Measurements from ENCODE around the gene NR2C1. TPM values are rescaled to one million over a fixed set of nuclear protein-coding genes. Genes with fewer than 3 reads are reported as not detected.
"Not testable (repeated sequence)": the region's sequence is repeated elsewhere in the genome, so short reads cannot be mapped to it uniquely, and the experiment has no call there.

NR2C1 gene
- total and polyA plus RNA-seq, 5 donors = 24.1 to 44.5 (median 35.7) TPM

DNA sequence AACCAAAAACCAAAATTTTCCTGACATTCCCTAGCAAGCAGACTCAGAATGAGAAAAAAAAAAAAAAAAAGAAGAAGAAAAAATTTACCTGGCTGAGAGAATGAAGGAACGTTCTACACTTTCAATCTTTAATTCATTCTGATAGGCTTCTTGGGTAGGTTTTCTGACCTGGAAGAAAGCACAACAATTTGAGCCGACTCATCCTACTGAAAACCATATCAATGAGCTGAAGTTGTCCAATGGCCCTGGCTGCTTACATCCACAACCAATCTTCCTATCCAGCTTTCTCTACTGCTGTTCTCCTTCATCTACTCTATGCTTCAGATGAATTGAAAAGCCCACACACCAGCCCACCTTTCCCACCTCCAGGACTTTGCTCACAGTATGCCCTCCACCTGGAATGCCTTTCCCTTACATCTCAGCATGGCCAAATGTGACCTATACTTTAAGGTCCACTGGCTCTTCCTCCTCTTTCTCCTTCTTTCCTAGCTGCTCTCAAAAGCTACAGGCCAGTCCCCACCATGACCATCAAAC lies 31.6 kb upstream of the NR2C1 start:
- Histone ChIP-seq H3K4me1 (ENCODE audit: control insufficient read depth, insufficient read depth, low read length) (no peaks in the 10 kb centered on the region), H3K27ac (ENCODE audit: low read length) (no peak overlapping the region), H3K9me3 (ENCODE audit: control insufficient read depth, low read length) (no peaks in the 10 kb centered on the region), H3K27me3 (ENCODE audit: control insufficient read depth, insufficient read depth) (no peaks in the 10 kb centered on the region), H3K4me3 (ENCODE audit: low read length) (no peak overlapping the region)
- WGBS = 98% methylated on average over 2 of the region's 2 CpGs
- intact Hi-C loops (cut with DNase I) = no loop called here
- ATAC-seq (no peak), DNase-seq (no peak)

DNA sequence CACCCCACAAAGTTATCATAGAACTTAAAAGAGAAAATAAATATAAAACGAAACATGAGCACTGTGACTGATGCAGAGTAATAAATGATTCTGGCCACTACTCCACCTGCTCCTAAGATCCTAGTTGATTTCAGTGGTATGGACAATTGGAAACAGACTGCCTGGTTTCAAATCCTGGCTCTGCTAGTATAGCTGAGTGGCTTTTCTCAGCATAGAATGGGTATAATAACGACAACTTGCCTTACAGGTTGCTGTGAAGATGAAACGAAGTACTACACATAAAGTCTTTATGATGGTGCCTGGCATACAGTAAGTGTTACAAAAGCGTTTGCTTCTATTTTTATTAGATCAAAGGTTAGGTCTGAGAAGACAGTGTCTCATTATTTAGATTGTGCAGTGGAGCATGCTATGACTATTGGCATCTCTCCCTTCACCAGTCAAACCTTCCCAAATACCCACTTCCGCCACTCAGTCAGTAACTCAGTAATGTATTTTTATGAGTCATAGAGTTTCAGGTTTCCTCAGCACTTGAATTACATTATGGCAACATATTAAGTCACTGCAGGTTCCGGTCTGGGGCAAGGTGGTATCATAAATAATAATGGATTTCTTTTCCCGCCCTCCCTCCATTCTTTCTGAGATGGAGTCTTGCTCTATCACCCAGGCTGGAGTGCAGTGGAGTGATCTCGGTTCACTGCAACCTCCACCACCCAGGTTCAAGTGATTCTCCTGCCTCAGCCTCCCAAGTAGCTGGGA lies 29.7 kb upstream of the NR2C1 start:
- H3K27ac ChIP-seq (ENCODE audit: low read length) = peak overlapping the region; percentile 37
- DNase-seq = no peak
- peak in 1 of 2 donors; percentile 38 for ATAC-seq
- H3K27me3 ChIP-seq (ENCODE audit: control insufficient read depth, insufficient read depth) = no peaks in the 10 kb centered on the region
- WGBS = 76% methylated on average over 8 of the region's 8 CpGs
- no peaks in the 10 kb centered on the region for H3K4me1 ChIP-seq (ENCODE audit: control insufficient read depth, insufficient read depth, low read length)
- H3K9me3 ChIP-seq (ENCODE audit: control insufficient read depth, low read length) = no peaks in the 10 kb centered on the region
- intact Hi-C loops (cut with DNase I) = no loop called here
- no peak overlapping the region for H3K4me3 ChIP-seq (ENCODE audit: low read length)

DNA sequence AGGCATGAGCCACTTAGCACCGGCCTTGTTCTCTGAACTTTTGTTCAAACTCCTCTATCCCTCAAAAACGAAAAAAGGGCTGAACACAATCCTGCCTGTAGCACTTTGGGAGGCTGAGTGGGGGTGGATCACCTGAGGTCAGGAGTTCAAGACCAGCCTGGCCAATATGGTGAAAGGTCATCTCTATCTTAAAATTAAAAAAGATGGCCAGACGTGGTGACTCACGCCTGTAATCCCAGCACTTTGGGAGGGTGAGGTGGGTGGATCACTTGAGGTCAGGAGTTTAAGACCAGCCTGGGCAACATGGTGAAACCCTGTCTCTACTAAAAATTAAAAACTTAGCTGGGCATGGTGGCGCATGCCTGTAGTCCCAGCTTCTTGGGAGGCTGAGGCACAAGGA lies 28.5 kb upstream of the NR2C1 start:
- 88% methylated on average over 5 of the region's 5 CpGs for WGBS
- intact Hi-C loops (cut with DNase I); H3K9me3 ChIP-seq (ENCODE audit: control insufficient read depth, low read length); H3K27me3 ChIP-seq (ENCODE audit: control insufficient read depth, insufficient read depth); H3K4me1 ChIP-seq (ENCODE audit: control insufficient read depth, insufficient read depth, low read length); H3K27ac ChIP-seq (ENCODE audit: low read length); ATAC-seq; DNase-seq; H3K4me3 ChIP-seq (ENCODE audit: low read length): not testable (repeated sequence)

DNA sequence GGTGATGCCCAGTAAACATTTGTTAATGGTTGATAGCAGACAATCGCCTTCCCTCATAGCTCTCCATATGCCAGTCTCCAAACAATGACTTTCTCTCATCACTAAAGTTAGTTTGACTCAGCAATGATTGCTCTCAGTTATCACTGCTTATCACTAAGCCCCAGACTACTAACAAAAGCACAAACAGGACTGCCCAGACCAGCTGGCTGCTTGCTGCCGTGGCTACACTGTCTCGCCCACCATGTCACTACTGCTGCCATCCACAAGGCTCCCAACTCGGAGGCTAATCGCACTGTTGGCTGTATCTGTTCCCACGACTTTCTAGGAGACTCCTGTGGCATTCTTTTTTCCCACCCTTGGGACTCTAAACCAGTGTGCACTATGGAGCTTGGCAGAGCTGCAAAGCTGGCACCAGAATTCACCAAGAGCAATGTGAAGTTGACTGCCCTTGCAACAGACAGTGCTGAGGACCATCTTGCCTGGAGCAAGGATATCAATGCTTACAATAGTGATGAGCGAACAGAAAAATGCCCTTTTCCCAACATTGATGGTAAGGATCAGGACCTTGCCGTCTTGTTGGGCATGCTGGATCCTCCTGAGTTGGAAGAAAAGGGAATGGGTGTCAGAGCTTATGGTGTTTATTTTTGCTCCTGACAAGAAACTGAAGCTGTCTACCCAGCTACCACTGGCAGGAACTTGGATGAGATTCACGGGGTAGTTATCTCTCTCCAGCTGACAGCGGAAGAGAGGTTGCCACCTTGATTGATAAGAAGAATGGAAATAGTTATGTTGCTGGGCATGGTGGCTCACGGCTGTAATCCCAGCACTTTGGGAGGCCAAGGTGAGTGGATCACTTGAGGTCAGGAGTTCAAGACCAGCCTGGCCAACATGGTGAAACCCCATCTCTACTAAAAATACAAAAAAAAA lies 27.1 kb upstream of the NR2C1 start:
- WGBS = 53% methylated on average over 11 of the region's 11 CpGs
- DNase-seq = no peak
- Histone ChIP-seq H3K4me1 (ENCODE audit: control insufficient read depth, insufficient read depth, low read length) (no peaks in the 10 kb centered on the region), H3K4me3 (ENCODE audit: low read length) (no peak overlapping the region), H3K27me3 (ENCODE audit: control insufficient read depth, insufficient read depth) (no peaks in the 10 kb centered on the region), H3K9me3 (ENCODE audit: control insufficient read depth, low read length) (no peaks in the 10 kb centered on the region), H3K27ac (ENCODE audit: low read length) (peak overlapping the region; percentile 16)
- intact Hi-C loops (cut with DNase I) = no loop called here
- peak; percentile 62 to 69 for ATAC-seq

GRCh38 chr12:95099270-95099790 lies 25.9 kb upstream of the NR2C1 start:
- H3K9me3 ChIP-seq (ENCODE audit: control insufficient read depth, low read length) = no peaks in the 10 kb centered on the region
- no peak for DNase-seq
- H3K4me1 ChIP-seq (ENCODE audit: control insufficient read depth, insufficient read depth, low read length) = no peaks in the 10 kb centered on the region
- ATAC-seq = no peak
- no peaks in the 10 kb centered on the region for H3K27me3 ChIP-seq (ENCODE audit: control insufficient read depth, insufficient read depth)
- H3K4me3 ChIP-seq (ENCODE audit: low read length) = no peak overlapping the region
- H3K27ac ChIP-seq (ENCODE audit: low read length) = no peak overlapping the region
- WGBS = 95% methylated on average over 4 of the region's 4 CpGs
- intact Hi-C loops (cut with DNase I) = no loop called here

DNA sequence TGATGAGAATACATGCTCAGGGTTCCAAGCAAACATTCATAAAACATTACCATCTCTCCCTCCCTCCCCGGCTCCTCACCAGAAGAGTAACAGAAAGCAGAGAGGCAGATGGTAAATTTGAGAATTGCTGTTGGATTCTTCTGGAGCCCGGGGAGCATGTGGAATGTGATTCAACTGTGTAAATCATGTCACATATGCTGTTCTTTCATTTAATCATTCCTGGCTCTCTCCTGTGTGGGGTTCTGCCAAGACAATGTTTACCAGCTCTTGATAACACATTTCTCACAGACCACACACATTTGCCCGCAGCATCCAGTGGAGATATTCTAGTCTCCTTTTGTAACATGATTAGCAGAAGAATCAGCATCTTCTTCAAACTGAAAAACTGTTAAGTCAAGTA lies 23.4 kb upstream of the NR2C1 start:
- peak; percentile 42 to 55 for ATAC-seq
- Histone ChIP-seq H3K4me3 (ENCODE audit: low read length) (no peak overlapping the region), H3K9me3 (ENCODE audit: control insufficient read depth, low read length) (no peaks in the 10 kb centered on the region), H3K4me1 (ENCODE audit: control insufficient read depth, insufficient read depth, low read length) (no peaks in the 10 kb centered on the region), H3K27ac (ENCODE audit: low read length) (peak overlapping the region; percentile 84), H3K27me3 (ENCODE audit: control insufficient read depth, insufficient read depth) (no peaks in the 10 kb centered on the region)
- intact Hi-C loops (cut with DNase I) = no loop called here
- WGBS = 35% methylated on average over 3 of the region's 3 CpGs
- DNase-seq = no peak

DNA sequence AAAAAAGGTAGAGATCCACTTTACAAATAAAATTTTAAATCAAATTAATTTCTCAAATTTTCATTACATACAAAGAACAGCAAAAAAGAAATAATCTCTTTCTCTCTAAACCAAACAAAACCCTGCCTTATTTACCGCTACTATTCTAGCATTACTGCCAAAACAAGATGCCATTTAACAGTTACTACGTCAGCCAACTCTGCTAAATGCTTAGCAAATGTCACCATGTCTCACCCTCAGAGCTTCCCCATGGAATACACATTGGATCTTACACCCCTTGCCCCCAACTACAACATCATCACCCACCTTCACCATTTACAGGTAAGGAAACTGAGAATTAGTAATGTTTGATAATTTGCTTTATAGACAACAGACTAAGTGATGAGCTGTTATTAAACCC lies 23.0 kb upstream of the NR2C1 start:
- DNase-seq (no peak), ATAC-seq (peak; percentile 4 to 40)
- Histone ChIP-seq H3K4me1 (ENCODE audit: control insufficient read depth, insufficient read depth, low read length) (no peaks in the 10 kb centered on the region), H3K9me3 (ENCODE audit: control insufficient read depth, low read length) (no peaks in the 10 kb centered on the region), H3K27ac (ENCODE audit: low read length) (peak overlapping the region; percentile 84), H3K27me3 (ENCODE audit: control insufficient read depth, insufficient read depth) (no peaks in the 10 kb centered on the region), H3K4me3 (ENCODE audit: low read length) (no peak overlapping the region)
- WGBS = 48% methylated on average over 2 of the region's 2 CpGs
- intact Hi-C loops (cut with DNase I) = no loop called here

GRCh38 chr12:95095866-95096265 lies 22.4 kb upstream of the NR2C1 start:
- DNase-seq; intact Hi-C loops (cut with DNase I): not testable (repeated sequence)

GRCh38 chr12:95089462-95089861 lies 16.0 kb upstream of the NR2C1 start:
- Histone ChIP-seq H3K4me1 (ENCODE audit: control insufficient read depth, insufficient read depth, low read length) (no peaks in the 10 kb centered on the region), H3K27ac (ENCODE audit: low read length) (no peak overlapping the region), H3K4me3 (ENCODE audit: low read length) (no peak overlapping the region), H3K27me3 (ENCODE audit: control insufficient read depth, insufficient read depth) (no peaks in the 10 kb centered on the region), H3K9me3 (ENCODE audit: control insufficient read depth, low read length) (no peaks in the 10 kb centered on the region)
- intact Hi-C loops (cut with DNase I) = no loop called here
- DNase-seq (no peak), ATAC-seq (no peak)
- 68% methylated on average over 1 of the region's 1 CpG for WGBS

More at GRCh38 chr12:95095866-95096265, 22.4 kb upstream of the NR2C1 start:
- H3K27ac ChIP-seq (ENCODE audit: low read length); H3K4me1 ChIP-seq (ENCODE audit: control insufficient read depth, insufficient read depth, low read length); H3K4me3 ChIP-seq (ENCODE audit: low read length); H3K27me3 ChIP-seq (ENCODE audit: control insufficient read depth, insufficient read depth); H3K9me3 ChIP-seq (ENCODE audit: control insufficient read depth, low read length); ATAC-seq: not testable (repeated sequence)
- 70% methylated on average over 2 of the region's 2 CpGs for WGBS

- DNase-seq (no peak), ATAC-seq (no peak)
- Histone ChIP-seq H3K27me3 (ENCODE audit: control insufficient read depth, insufficient read depth) (no peaks in the 10 kb centered on the region), H3K27ac (ENCODE audit: low read length) (no peak overlapping the region), H3K4me3 (ENCODE audit: low read length) (no peak overlapping the region), H3K4me1 (ENCODE audit: control insufficient read depth, insufficient read depth, low read length) (no peaks in the 10 kb centered on the region), H3K9me3 (ENCODE audit: control insufficient read depth, low read length) (no peaks in the 10 kb centered on the region)
- intact Hi-C loops (cut with DNase I) = no loop called here
- 92% methylated on average over 3 of the region's 3 CpGs for WGBS
These were observed 15.0 kb upstream of the NR2C1 start for GRCh38 chr12:95088379-95088778.

DNA sequence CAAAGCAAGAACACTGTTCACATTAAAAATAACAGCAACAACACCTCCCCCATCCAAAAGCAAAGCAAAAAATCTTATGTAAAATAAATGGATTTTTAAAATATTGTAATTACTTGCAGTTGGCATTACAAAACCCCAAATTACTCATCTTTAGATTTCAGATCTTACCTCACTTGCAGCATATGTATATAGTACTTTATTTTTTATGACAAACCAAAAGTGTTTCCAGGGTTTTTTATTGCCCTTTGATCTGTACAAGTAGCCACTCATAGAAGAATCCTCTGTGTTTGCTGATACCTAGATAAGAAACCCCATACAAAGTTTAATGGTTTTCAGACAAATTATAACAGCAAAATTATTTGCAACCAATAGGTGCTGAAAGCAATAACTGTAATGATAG lies 12.2 kb upstream of the NR2C1 start:
- DNase-seq (no peak), ATAC-seq (no peak)
- intact Hi-C loops (cut with DNase I) = no loop called here
- H3K4me3 ChIP-seq (ENCODE audit: low read length) = no peak overlapping the region
- no peak overlapping the region for H3K27ac ChIP-seq (ENCODE audit: low read length)
- H3K27me3 ChIP-seq (ENCODE audit: control insufficient read depth, insufficient read depth) = no peaks in the 10 kb centered on the region
- no peaks in the 10 kb centered on the region for H3K4me1 ChIP-seq (ENCODE audit: control insufficient read depth, insufficient read depth, low read length)
- no peaks in the 10 kb centered on the region for H3K9me3 ChIP-seq (ENCODE audit: control insufficient read depth, low read length)

Data from right cardiac atrium (tissue), 5 donors.